ENCODE results near the gene PUM1.
"Not testable (repeated sequence)": the region's sequence is repeated elsewhere in the genome, so short reads cannot be mapped to it uniquely, and the experiment has no call there.

Gene PUM1

GRCh38 chr1:31043631-31044030 is 21.9 kb downstream of the PUM1 start:
- H3F3A ChIP-seq (ENCODE audit: control insufficient read depth, insufficient read depth), result 0 out of 2 replicates have a peak, but pooled peaks cover 5% of the 10 kb centered on the region
- H3K4me3 ChIP-seq (ENCODE audit: low read length), result no peak overlapping the region
- no peaks in the 10 kb centered on the region for H3K9me3 ChIP-seq (ENCODE audit: control insufficient read depth, insufficient read depth, low read length)
- H3K27ac ChIP-seq (ENCODE audit: low read depth, low read length), result peak overlapping the region; percentile 20; the same call in 1 of the 2 replicates
- no peaks in the 10 kb centered on the region for H3K27me3 ChIP-seq (ENCODE audit: control insufficient read depth, low read length)
- peaks cover 67% of the 10 kb centered on the region for H3K36me3 ChIP-seq (ENCODE audit: control insufficient read depth, low read length)
- peaks cover 62% of the 10 kb centered on the region for H3K4me1 ChIP-seq (ENCODE audit: control insufficient read depth, low read length)
- peak overlapping the region; percentile 39 for H3K4me2 ChIP-seq (ENCODE audit: low read length)
- TF ChIP-seq EZH2phosphoT487 (IDR thresholded peaks at IDR 0.05; ENCODE audit: borderline replicate concordance, low read length), result no peak
- peaks cover 24% of the 10 kb centered on the region for H4K20me1 ChIP-seq (ENCODE audit: control insufficient read depth, insufficient read depth, low read depth, low read length)
- peaks cover 99% of the 10 kb centered on the region for H3K79me2 ChIP-seq (ENCODE audit: control insufficient read depth, low read length)
- H3K9me2 ChIP-seq (replicated peaks; ENCODE audit: control insufficient read depth, low read length), result no peaks in the 10 kb centered on the region

GRCh38 chr1:31042656-31043055 is 22.9 kb downstream of the PUM1 start:
- TF ChIP-seq CTCF (IDR thresholded peaks at IDR 0.05; ENCODE audit: low read depth, low read length, poor library complexity, severe bottlenecking) (no peak), EZH2phosphoT487 (IDR thresholded peaks at IDR 0.05; ENCODE audit: borderline replicate concordance, low read length) (no peak)
- H3K4me2 ChIP-seq (ENCODE audit: low read length), result peak overlapping the region; percentile 2; the same call in 1 of the 2 replicates
- peaks cover 99% of the 10 kb centered on the region for H3K79me2 ChIP-seq (ENCODE audit: control insufficient read depth, low read length)
- H3K9me2 ChIP-seq (replicated peaks; ENCODE audit: control insufficient read depth, low read length), result no peaks in the 10 kb centered on the region
- H3K27ac ChIP-seq (ENCODE audit: low read depth, low read length), result no peak overlapping the region
- no peaks in the 10 kb centered on the region for H3K9me3 ChIP-seq (ENCODE audit: control insufficient read depth, insufficient read depth, low read length)
- H3K27me3 ChIP-seq (ENCODE audit: control insufficient read depth, low read length), result no peaks in the 10 kb centered on the region
- peaks cover 29% of the 10 kb centered on the region for H4K20me1 ChIP-seq (ENCODE audit: control insufficient read depth, insufficient read depth, low read depth, low read length)
- 0 out of 2 replicates have a peak, but pooled peaks cover 5% of the 10 kb centered on the region for H3F3A ChIP-seq (ENCODE audit: control insufficient read depth, insufficient read depth)
- H3K36me3 ChIP-seq (ENCODE audit: control insufficient read depth, low read length), result peaks cover 72% of the 10 kb centered on the region
- H3K4me1 ChIP-seq (ENCODE audit: control insufficient read depth, low read length), result peaks cover 67% of the 10 kb centered on the region
- no peak overlapping the region for H3K4me3 ChIP-seq (ENCODE audit: low read length)

- H4K20me1 ChIP-seq (ENCODE audit: control insufficient read depth, insufficient read depth, low read depth, low read length), result peaks cover 24% of the 10 kb centered on the region
- H3K27ac ChIP-seq (ENCODE audit: low read depth, low read length), result no peak overlapping the region
- peaks cover 8% of the 10 kb centered on the region; the same call in 1 of the 2 replicates for H3F3A ChIP-seq (ENCODE audit: control insufficient read depth, insufficient read depth)
- H3K9me3 ChIP-seq (ENCODE audit: control insufficient read depth, insufficient read depth, low read length), result no peaks in the 10 kb centered on the region
- H3K4me1 ChIP-seq (ENCODE audit: control insufficient read depth, low read length), result peaks cover 67% of the 10 kb centered on the region
- no peaks in the 10 kb centered on the region for H3K9me2 ChIP-seq (replicated peaks; ENCODE audit: control insufficient read depth, low read length)
- H3K79me2 ChIP-seq (ENCODE audit: control insufficient read depth, low read length), result peaks cover 99% of the 10 kb centered on the region
- H3K27me3 ChIP-seq (ENCODE audit: control insufficient read depth, low read length), result no peaks in the 10 kb centered on the region
- H3K36me3 ChIP-seq (ENCODE audit: control insufficient read depth, low read length), result peaks cover 70% of the 10 kb centered on the region
- H3K4me3 ChIP-seq (ENCODE audit: low read length), result no peak overlapping the region
- H3K4me2 ChIP-seq (ENCODE audit: low read length), result no peak overlapping the region
- no peak for TF ChIP-seq CTCF (IDR thresholded peaks at IDR 0.05; ENCODE audit: low read depth, low read length, poor library complexity, severe bottlenecking)
These were observed 24.0 kb downstream of the PUM1 start for GRCh38 chr1:31041529-31041928.

GRCh38 chr1:31040038-31040437 is 25.5 kb downstream of the PUM1 start:
- Histone ChIP-seq H3K36me3 (ENCODE audit: control insufficient read depth, low read length) (peaks cover 69% of the 10 kb centered on the region), H3K4me1 (ENCODE audit: control insufficient read depth, low read length) (peaks cover 80% of the 10 kb centered on the region), H3K9me2 (replicated peaks; ENCODE audit: control insufficient read depth, low read length) (no peaks in the 10 kb centered on the region), H3K9me3 (ENCODE audit: control insufficient read depth, insufficient read depth, low read length) (no peaks in the 10 kb centered on the region), H3K79me2 (ENCODE audit: control insufficient read depth, low read length) (peaks cover 99% of the 10 kb centered on the region), H3K4me3 (ENCODE audit: low read length) (no peak overlapping the region), H3K4me2 (ENCODE audit: low read length) (peak overlapping the region; percentile 9; the same call in 1 of the 2 replicates), H3F3A (ENCODE audit: control insufficient read depth, insufficient read depth) (peaks cover 8% of the 10 kb centered on the region; the same call in 1 of the 2 replicates), H3K27me3 (ENCODE audit: control insufficient read depth, low read length) (no peaks in the 10 kb centered on the region), H4K20me1 (ENCODE audit: control insufficient read depth, insufficient read depth, low read depth, low read length) (peaks cover 27% of the 10 kb centered on the region), H3K27ac (ENCODE audit: low read depth, low read length) (no peak overlapping the region)
- TF ChIP-seq CTCF (IDR thresholded peaks at IDR 0.05; ENCODE audit: low read depth, low read length, poor library complexity, severe bottlenecking) (no peak), EZH2phosphoT487 (IDR thresholded peaks at IDR 0.05; ENCODE audit: borderline replicate concordance, low read length) (no peak)

- Histone ChIP-seq H3K79me2 (ENCODE audit: control insufficient read depth, low read length) (peaks cover 99% of the 10 kb centered on the region), H3K4me1 (ENCODE audit: control insufficient read depth, low read length) (peaks cover 85% of the 10 kb centered on the region), H4K20me1 (ENCODE audit: control insufficient read depth, insufficient read depth, low read depth, low read length) (peaks cover 33% of the 10 kb centered on the region), H3K36me3 (ENCODE audit: control insufficient read depth, low read length) (peaks cover 69% of the 10 kb centered on the region), H3F3A (ENCODE audit: control insufficient read depth, insufficient read depth) (peaks cover 13% of the 10 kb centered on the region; the same call in 1 of the 2 replicates)
- not testable (repeated sequence) for H3K4me3 ChIP-seq (ENCODE audit: low read length); H3K27me3 ChIP-seq (ENCODE audit: control insufficient read depth, low read length); H3K4me2 ChIP-seq (ENCODE audit: low read length); H3K27ac ChIP-seq (ENCODE audit: low read depth, low read length); H3K9me3 ChIP-seq (ENCODE audit: control insufficient read depth, insufficient read depth, low read length); H3K9me2 ChIP-seq (replicated peaks; ENCODE audit: control insufficient read depth, low read length)
These were observed 26.6 kb downstream of the PUM1 start for GRCh38 chr1:31038935-31039334.
